Colonic mucosa (tissue), 4 donors: ENCODE results near the gene FREM2. TPM values are rescaled to one million over a fixed set of nuclear protein-coding genes. Genes with fewer than 3 reads are reported as not detected.

ENCODE experiments used
- DNase-seq: peaks from one replicate; pipeline ENCODE4 v3.0.0-alpha.2; 2020
- H3K27ac ChIP-seq: fragments of 200-600 bp; one replicate; pipeline ENCODE4 v1.8.0; 2021
- H3K27me3 ChIP-seq: fragments of 200-600 bp; one replicate; pipeline ENCODE4 v1.8.0; 2021
- H3K36me3 ChIP-seq: fragments of 200-600 bp; one replicate; pipeline ENCODE4 v1.8.0; 2021
- H3K4me1 ChIP-seq: fragments of 200-600 bp; one replicate; pipeline ENCODE4 v1.8.0; 2021; ENCODE audit warnings: mild to moderate bottlenecking
- H3K4me3 ChIP-seq: fragments of 200-600 bp; one replicate; pipeline ENCODE4 v1.8.0; 2021
- H3K9ac ChIP-seq, 2 donors: one replicate each; pipeline ENCODE4 v1.7.0; 2013; ENCODE audit warnings: control low read depth in 2 of 2, low read depth in 2 of 2, low read length in 2 of 2
- H3K9me3 ChIP-seq: fragments of 200-600 bp; one replicate; pipeline ENCODE4 v1.8.0; 2021
- intact Hi-C: fragments of 100-400 bp; cut with DNase I; formaldehyde crosslinking; loops from one replicate; pipeline ENCODE4 v1.14.1; 2022
- total RNA-seq, 2 donors: library from RNA; stranded (reverse); fragmentation: NEBNext Ultra II Directional in 1 of 2; extraction: Animal tissue kit (Norgen Biotek cat#: 25700) in 1 of 2; gene quantifications; one replicate each; pipeline ENCODE4 v1.2.1, GENCODE V29; 2021
- TF ChIP-seq, protein P1 (sequence below): fragments of 200-600 bp; IDR thresholded peaks from one replicate; pipeline ENCODE4 v1.8.0; 2022; ENCODE audit warnings: antibody characterized with exemption, mild to moderate bottlenecking
- donor health status: healthy.
- donor health status: DM: no; HTN: no; CAD: no.
- donor health status: DM: no; HTN: no; CAD: no.

The FREM2 gene
- total RNA-seq, 2 donors from 2014 or later = 0.86 to 1.1 TPM

DNA sequence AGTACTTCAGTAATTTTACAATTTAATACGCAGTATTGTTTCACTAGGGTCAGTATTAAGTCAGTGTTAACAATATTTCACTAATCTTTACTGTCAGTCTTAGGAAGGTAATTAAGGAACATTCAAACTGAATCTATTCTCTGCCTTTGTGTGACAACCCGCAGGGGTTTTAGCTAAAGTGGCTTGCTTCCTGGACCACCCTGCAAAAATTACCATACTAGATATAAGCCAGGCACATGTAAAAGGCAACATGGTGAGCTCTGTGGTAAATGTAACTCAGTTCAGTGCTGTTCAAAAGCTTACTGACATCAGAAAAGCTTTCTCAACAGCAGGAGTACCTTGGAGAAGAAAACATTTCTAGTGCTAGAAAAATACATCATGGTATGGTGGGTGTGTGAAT is 116.7 kb downstream of the FREM2 start:
- Histone ChIP-seq H3K36me3 (no peaks in the 10 kb centered on the region), H3K27ac (no peak overlapping the region), H3K4me3 (no peak overlapping the region), H3K9me3 (no peaks in the 10 kb centered on the region), H3K9ac (no peak overlapping the region), H3K27me3 (no peaks in the 10 kb centered on the region), H3K4me1 (no peaks in the 10 kb centered on the region)
- DNase-seq = no peak
- TF ChIP-seq, protein P1, sequence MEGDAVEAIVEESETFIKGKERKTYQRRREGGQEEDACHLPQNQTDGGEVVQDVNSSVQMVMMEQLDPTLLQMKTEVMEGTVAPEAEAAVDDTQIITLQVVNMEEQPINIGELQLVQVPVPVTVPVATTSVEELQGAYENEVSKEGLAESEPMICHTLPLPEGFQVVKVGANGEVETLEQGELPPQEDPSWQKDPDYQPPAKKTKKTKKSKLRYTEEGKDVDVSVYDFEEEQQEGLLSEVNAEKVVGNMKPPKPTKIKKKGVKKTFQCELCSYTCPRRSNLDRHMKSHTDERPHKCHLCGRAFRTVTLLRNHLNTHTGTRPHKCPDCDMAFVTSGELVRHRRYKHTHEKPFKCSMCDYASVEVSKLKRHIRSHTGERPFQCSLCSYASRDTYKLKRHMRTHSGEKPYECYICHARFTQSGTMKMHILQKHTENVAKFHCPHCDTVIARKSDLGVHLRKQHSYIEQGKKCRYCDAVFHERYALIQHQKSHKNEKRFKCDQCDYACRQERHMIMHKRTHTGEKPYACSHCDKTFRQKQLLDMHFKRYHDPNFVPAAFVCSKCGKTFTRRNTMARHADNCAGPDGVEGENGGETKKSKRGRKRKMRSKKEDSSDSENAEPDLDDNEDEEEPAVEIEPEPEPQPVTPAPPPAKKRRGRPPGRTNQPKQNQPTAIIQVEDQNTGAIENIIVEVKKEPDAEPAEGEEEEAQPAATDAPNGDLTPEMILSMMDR = no peak
- intact Hi-C loops = no loop called here

DNA sequence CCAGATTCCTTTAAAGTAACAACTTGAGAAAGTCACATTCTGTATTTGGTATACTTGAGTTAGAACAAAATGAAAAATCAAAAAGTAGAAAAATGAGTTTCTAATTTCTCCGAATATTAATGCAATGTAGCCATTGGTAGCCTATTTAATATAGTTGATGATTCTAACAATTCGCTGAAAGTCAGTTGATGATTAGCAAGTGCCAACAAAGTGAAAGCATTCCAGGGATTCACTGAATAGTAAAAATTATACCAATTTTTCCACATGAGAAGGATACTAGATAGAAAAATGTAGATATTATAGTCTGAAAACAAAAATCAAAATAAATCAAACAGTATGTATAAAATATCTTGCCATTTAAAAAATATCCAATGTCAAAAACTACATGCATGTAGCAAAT is 117.2 kb downstream of the FREM2 start:
- H3K9me3 ChIP-seq = no peaks in the 10 kb centered on the region
- no peaks in the 10 kb centered on the region for H3K27me3 ChIP-seq
- intact Hi-C loops = no loop called here
- H3K27ac ChIP-seq = no peak overlapping the region
- H3K36me3 ChIP-seq = no peaks in the 10 kb centered on the region
- no peak for DNase-seq
- no peak overlapping the region for H3K4me3 ChIP-seq
- H3K9ac ChIP-seq = no peak overlapping the region
- TF ChIP-seq, protein P1 = no peak
- H3K4me1 ChIP-seq = no peaks in the 10 kb centered on the region

DNA sequence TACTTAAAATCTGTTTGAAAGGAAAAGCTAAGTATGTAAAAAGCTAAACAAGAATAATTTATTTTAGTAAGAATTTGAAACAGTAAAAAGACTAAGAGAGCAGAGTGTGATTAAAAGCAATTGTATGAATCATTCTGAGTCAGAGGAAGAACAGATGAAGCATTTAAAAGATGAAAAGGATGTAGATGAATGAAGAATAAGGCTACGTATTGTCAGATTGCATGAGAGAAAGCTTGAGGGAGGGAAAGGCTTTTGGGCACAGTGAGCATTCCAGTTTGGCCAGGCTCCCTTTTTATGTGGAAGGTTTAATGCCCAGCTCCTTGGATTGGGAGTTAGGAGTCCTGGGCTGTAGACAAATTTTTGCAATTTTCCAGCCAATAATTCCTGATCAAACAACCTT is 117.7 kb downstream of the FREM2 start:
- TF ChIP-seq, protein P1 = no peak
- no peak overlapping the region for H3K4me3 ChIP-seq
- no peak overlapping the region for H3K9ac ChIP-seq
- intact Hi-C loops = no loop called here
- DNase-seq = no peak
- H3K27ac ChIP-seq = no peak overlapping the region
- H3K4me1 ChIP-seq = no peaks in the 10 kb centered on the region
- H3K36me3 ChIP-seq = no peaks in the 10 kb centered on the region
- no peaks in the 10 kb centered on the region for H3K9me3 ChIP-seq
- H3K27me3 ChIP-seq = no peaks in the 10 kb centered on the region

DNA sequence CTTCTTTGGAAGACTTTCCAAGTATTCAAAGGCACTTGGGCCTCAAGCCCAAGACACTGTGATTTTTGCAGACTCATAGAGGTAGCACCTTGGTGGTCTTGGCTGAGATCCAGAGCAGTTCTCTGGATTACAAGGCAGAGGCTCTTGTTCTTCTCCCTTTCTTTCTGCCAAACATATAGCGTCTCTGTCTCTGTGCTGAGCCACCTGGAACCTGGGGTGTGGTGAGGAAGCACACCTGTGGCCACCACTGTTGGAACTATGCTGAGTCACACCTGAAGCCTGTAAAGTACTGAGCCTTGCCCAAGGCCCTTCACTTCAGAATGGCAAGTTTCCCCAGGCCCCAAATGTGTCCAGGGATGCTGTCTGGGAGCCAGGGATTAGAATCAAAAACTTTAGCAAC is 127.5 kb downstream of the FREM2 start:
- Histone ChIP-seq H3K27me3 (no peaks in the 10 kb centered on the region), H3K27ac (no peak overlapping the region), H3K4me1 (no peaks in the 10 kb centered on the region), H3K4me3 (no peak overlapping the region), H3K9ac (no peak overlapping the region), H3K9me3 (no peaks in the 10 kb centered on the region), H3K36me3 (no peaks in the 10 kb centered on the region)
- TF ChIP-seq, protein P1 = no peak
- intact Hi-C loops = no loop called here
- peak; percentile 30 for DNase-seq

- intact Hi-C loops = no loop called here
- Histone ChIP-seq H3K9ac (no peak overlapping the region), H3K27me3 (no peaks in the 10 kb centered on the region), H3K4me1 (no peaks in the 10 kb centered on the region), H3K4me3 (no peak overlapping the region), H3K36me3 (no peaks in the 10 kb centered on the region), H3K27ac (no peak overlapping the region), H3K9me3 (no peaks in the 10 kb centered on the region)
- TF ChIP-seq, protein P1 = no peak
- no peak for DNase-seq
Observed at GRCh38 chr13:38819053-38819452, 132.2 kb downstream of the FREM2 start.

DNA sequence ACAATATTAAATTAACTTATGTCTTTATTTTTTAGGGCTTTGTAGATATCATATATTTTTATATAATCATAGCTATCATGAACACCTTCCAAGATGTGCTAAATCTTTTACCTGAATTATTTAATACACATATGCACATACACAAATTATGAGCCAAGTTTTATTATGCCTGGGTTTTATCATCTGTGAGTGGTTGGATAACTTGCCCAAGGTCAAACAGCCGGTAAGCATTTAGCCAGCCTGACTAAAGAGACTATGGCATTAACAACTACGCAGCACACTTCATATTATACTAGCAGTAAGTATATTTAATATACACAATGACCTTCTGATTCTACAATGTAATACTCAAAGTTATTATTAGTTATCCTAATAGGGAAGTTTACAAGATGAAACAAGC is 132.7 kb downstream of the FREM2 start:
- Histone ChIP-seq H3K36me3 (no peaks in the 10 kb centered on the region), H3K27me3 (no peaks in the 10 kb centered on the region), H3K4me3 (no peak overlapping the region), H3K9ac (no peak overlapping the region), H3K9me3 (no peaks in the 10 kb centered on the region), H3K27ac (no peak overlapping the region), H3K4me1 (no peaks in the 10 kb centered on the region)
- TF ChIP-seq, protein P1 = no peak
- intact Hi-C loops = no loop called here
- DNase-seq = no peak
